ENCODE results near the gene DUSP12. TPM values are rescaled to one million over a fixed set of nuclear protein-coding genes. Genes with fewer than 3 reads are reported as not detected.
A peak's percentile ranks its signal among the peaks of the same experiment; 100 is the strongest.

The DUSP12 gene
- total and polyA plus RNA-seq, 9 of the 15 experiments (the other 6 are each of a cell fraction or from before 2014, with no cell fraction given), result 10.4 to 81.4 (median 43.6) TPM

- POLR2A ChIA-PET, result interaction anchor here (0.6 to 3.1 kb wide), 6 partner anchors 11 to 259 kb away, joined by 3 to 19 read pairs (median 6); partner anchors contain the start of gene DUSP12
- intact Hi-C loops (cut with micrococcal nuclease), result loop anchor here (1.0 kb wide), 2 partner anchors 91 to 172 kb away; no protein-coding TSS in a partner anchor
- Histone ChIP-seq H3K9ac (ENCODE audit: insufficient read depth in 1 of 2, low read depth in 2 of 2, low read length in 2 of 2) (peak overlapping the region in 1 of 2 experiments; percentile 75; a peak in 2 of 4 replicates), H3K9me1 (ENCODE audit: control insufficient read depth, insufficient read depth, low read length) (no peaks in the 10 kb centered on the region), H3K9me3 (replicated peaks; ENCODE audit: control insufficient read depth, insufficient read depth, low read depth, low read length) (no peaks in the 10 kb centered on the region), H2AFZ (ENCODE audit: low read depth, low read length) (peak overlapping the region; percentile 75), H3K27ac (ENCODE audit: extremely low read depth, low read depth, low read length) (no peak overlapping the region; the same call in 2 of the 3 replicates), H4K20me1 (replicated peaks; ENCODE audit: control insufficient read depth, insufficient read depth, low read length) (no peaks in the 10 kb centered on the region), H3K4me1 (replicated peaks in 1 of 2; ENCODE audit: control insufficient read depth in 2 of 2, insufficient read depth in 2 of 2, low read length in 2 of 2) (peaks cover 12 to 28% of the 10 kb centered on the region in 2 experiments; a peak in 4 of 5 replicates), H3K4me3 (no peak overlapping the region), H3K27me3 (ENCODE audit: control insufficient read depth in 2 of 2, insufficient read depth in 2 of 2, low read length in 2 of 2) (no peaks in the 10 kb centered on the region), H3K79me2 (ENCODE audit: control insufficient read depth, insufficient read depth, low read length) (no peaks in the 10 kb centered on the region), H3K36me3 (ENCODE audit: control insufficient read depth, insufficient read depth, low read length) (no peaks in the 10 kb centered on the region), H3K4me2 (ENCODE audit: insufficient read depth, low read length) (no peak overlapping the region)
- in situ Hi-C loops (cut with MboI), result no loop called here
- no TSS peak for BruUV-seq (replicated peaks)
- FAIRE-seq (peak; percentile 84), ATAC-seq (peak; percentile 94), DNase-seq (ENCODE audit: extremely low read depth in 1 of 4, low spot score in 3 of 4) (peak; percentile 38 to 88 (median 58))
- 84% methylated on average over 4 of the region's 4 CpGs for WGBS (ENCODE audit: insufficient coverage, low coverage, missing lambda C conversion rate)
- CTCF ChIA-PET (ENCODE audit: low intra/inter-chr PET ratio), result interaction anchor here (0.6 to 2.3 kb wide), 9 partner anchors 89 to 557 kb away, joined by 3 to 9 read pairs (median 3); no protein-coding TSS in a partner anchor
- TF ChIP-seq MAZ (CRISPR knock-in tag; conservative IDR thresholded peaks at IDR 0.05 in 1 of 2, IDR thresholded peaks at IDR 0.05 in 1 of 2) (peak in 1 of 2 experiments; percentile 49; a peak in 1 of 4 replicates), SP2 (IDR thresholded peaks at IDR 0.05; ENCODE audit: extremely low read depth, low read depth, low read length, poor library complexity, severe bottlenecking) (no peak), NRF1 (conservative IDR thresholded peaks at IDR 0.05 in 1 of 2, IDR thresholded peaks at IDR 0.05 in 1 of 2) (0 out of 4 replicates have a peak, but pooled peaks of 1 of the 2 experiments have one; percentile 21), TEAD4 (IDR thresholded peaks at IDR 0.05; ENCODE audit: low read length) (peak; percentile 41; the same call in 1 of the 2 replicates), TEAD4 (CRISPR knock-in tag; IDR thresholded peaks at IDR 0.05; ENCODE audit: borderline replicate concordance) (no peak), NFRKB (IDR thresholded peaks at IDR 0.05; ENCODE audit: low read depth) (peak; percentile 73), EHMT2 (IDR thresholded peaks at IDR 0.05) (peak; percentile 68), FOXP1 (CRISPR knock-in tag; IDR thresholded peaks at IDR 0.05) (no peak), LEF1 (IDR thresholded peaks at IDR 0.05) (0 out of 2 replicates have a peak, but pooled peaks have one; percentile 38), SMAD2 (IDR thresholded peaks at IDR 0.05; ENCODE audit: low read depth, low read length) (no peak), TEAD1 (CRISPR knock-in tag; IDR thresholded peaks at IDR 0.05) (peak in 1 of 2 experiments; percentile 60; a peak in 1 of 4 replicates), CEBPB (tag; IDR thresholded peaks at IDR 0.05) (peak; percentile 85), SNAPC5 (CRISPR knock-in tag; IDR thresholded peaks at IDR 0.05) (no peak), TBL1XR1 (IDR thresholded peaks at IDR 0.05; ENCODE audit: low read length in 2 of 2) (peak in 1 of 2 experiments; percentile 64; a peak in 2 of 4 replicates), ESRRA (IDR thresholded peaks at IDR 0.05; ENCODE audit: borderline replicate concordance, low read depth) (0 out of 2 replicates have a peak, but pooled peaks have one; percentile 26), CBFA2T2 (conservative IDR thresholded peaks at IDR 0.05) (peak; percentile 34; the same call in 1 of the 2 replicates), ZNF347 (CRISPR knock-in tag; IDR thresholded peaks at IDR 0.05; ENCODE audit: low read depth) (no peak), SMARCB1 (IDR thresholded peaks at IDR 0.05; ENCODE audit: insufficient read length, low read depth) (no peak), PYGO2 (tag; IDR thresholded peaks at IDR 0.05) (no peak), ARID2 (IDR thresholded peaks at IDR 0.05) (peak; percentile 98), GATAD2A (IDR thresholded peaks at IDR 0.05) (peak; percentile 46; the same call in 1 of the 2 replicates), KDM1A (IDR thresholded peaks at IDR 0.05) (0 out of 4 replicates have a peak, but pooled peaks have one; percentile 30 to 33), ETV1 (tag; conservative IDR thresholded peaks at IDR 0.05; ENCODE audit: low read depth) (peak; percentile 60), U2AF2 (optimal IDR thresholded peaks at IDR 0.05; ENCODE audit: low read depth, low read length) (no peak), ZEB2 (IDR thresholded peaks at IDR 0.05) (0 out of 2 replicates have a peak, but pooled peaks have one; percentile 33), TRIM28 (IDR thresholded peaks at IDR 0.05) (peak; percentile 46; the same call in 1 of the 2 replicates)
These were observed 10.8 kb upstream of the DUSP12 start for GRCh38 chr1:161738627-161739287.
